Measurements from ENCODE around the gene SMARCD2.
"Not testable (repeated sequence)": the region's sequence is repeated elsewhere in the genome, so short reads cannot be mapped to it uniquely, and the experiment has no call there.

The SMARCD2 gene

DNA sequence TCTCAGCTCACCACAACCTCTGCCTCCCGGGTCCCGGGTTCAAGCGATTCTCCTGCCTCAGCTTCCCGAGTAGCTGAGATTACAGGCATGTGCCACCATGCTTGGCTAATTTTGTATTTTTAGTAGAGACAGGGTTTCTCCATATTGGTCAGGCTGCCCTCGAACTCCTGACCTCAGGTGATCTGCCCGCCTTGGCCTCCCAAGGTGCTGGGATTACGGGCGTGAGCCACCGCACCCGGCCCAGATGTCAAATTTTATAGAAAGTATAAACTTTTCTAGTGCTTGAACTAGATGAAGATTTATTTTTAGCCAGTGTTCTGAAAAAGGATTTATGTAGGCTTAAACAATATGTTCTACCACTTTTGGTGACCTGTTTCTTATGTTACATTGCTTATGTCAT, 46.1 kb downstream of the SMARCD2 start:
- DNase-seq: not testable (repeated sequence)

GRCh38 chr17:63792055-63792729, 50.3 kb downstream of the SMARCD2 start:
- DNase-seq: no peak

- DNase-seq: no peak
These were observed 52.4 kb downstream of the SMARCD2 start for GRCh38 chr17:63790057-63790456.

GRCh38 chr17:63786971-63787711, 55.3 kb downstream of the SMARCD2 start:
- DNase-seq: no peak

DNA sequence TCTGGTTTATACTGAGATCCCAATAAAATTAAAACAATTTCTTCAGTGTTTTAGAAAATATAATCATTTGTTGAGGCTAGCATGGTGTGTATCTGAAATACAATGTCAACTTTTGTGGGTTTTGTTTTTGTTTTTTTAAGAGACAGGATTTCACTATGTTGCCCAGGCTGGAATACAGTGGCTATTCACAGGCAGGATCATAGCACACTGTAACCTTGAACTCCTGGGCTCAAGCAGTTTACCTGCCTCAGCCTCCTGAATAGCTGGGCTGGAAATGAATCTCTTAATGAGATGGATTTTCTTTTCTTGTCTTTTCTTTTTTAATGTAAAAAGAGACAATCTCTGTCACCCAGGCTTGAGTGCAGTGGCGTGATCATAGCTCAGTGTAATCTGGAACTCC, 56.4 kb downstream of the SMARCD2 start:
- DNase-seq: no peak

GRCh38 chr17:63785556-63785955, 56.9 kb downstream of the SMARCD2 start:
- no peak for DNase-seq

GRCh38 chr17:63783522-63783921, 59.0 kb downstream of the SMARCD2 start:
- no peak for DNase-seq
